Measurements from ENCODE around the gene SERTAD3. TPM values are rescaled to one million over a fixed set of nuclear protein-coding genes. Genes with fewer than 3 reads are reported as not detected.
A peak's percentile ranks its signal among the peaks of the same experiment; 100 is the strongest.

Gene SERTAD3
- total RNA-seq, 1 donor from 2014 or later = 42.0 TPM

DNA sequence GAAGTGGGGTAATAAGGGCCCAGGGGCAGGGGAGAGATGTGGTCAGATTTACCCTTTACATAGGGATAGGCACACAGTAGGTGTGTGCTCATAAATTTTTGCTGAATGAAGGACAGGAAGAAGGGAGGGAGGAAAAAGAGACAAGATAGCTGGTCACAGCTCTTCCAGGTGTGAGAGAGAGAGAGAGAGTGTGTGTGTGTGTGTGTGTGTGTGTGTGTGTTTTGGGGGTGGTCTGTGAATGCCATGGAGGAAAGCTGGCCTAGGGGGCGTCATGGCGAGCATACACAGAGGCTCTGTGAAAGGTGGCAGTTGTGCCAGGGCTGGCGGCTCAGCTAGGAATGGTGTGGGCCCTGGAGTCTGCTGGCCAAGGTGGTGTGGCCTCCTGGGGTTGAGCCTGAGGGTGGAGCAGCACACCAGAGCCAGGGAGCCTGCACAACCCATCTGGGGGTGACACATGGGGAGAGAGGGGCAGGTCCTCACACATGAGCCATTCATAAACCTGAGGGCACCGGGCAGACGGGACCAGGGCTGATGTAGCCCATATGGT, 25.0 kb downstream of the SERTAD3 start:
- TF ChIP-seq POLR2AphosphoS5 (IDR thresholded peaks at IDR 0.05; ENCODE audit: insufficient read depth in 1 of 2, low read depth in 1 of 2) = no peak
- no peak overlapping the region for H3K4me3 ChIP-seq
- H3K27ac ChIP-seq = no peak overlapping the region
- no peaks in the 10 kb centered on the region for H3K9me3 ChIP-seq
- intact Hi-C loops (cut with DNase I) = no loop called here
- peaks cover 31% of the 10 kb centered on the region for H3K4me1 ChIP-seq
- H3K36me3 ChIP-seq = peaks cover 0 to 10% of the 10 kb centered on the region in 2 donors
- DNase-seq (ENCODE audit: extremely low spot score in 2 of 2) = no peak
- H3K27me3 ChIP-seq = no peaks in the 10 kb centered on the region

DNA sequence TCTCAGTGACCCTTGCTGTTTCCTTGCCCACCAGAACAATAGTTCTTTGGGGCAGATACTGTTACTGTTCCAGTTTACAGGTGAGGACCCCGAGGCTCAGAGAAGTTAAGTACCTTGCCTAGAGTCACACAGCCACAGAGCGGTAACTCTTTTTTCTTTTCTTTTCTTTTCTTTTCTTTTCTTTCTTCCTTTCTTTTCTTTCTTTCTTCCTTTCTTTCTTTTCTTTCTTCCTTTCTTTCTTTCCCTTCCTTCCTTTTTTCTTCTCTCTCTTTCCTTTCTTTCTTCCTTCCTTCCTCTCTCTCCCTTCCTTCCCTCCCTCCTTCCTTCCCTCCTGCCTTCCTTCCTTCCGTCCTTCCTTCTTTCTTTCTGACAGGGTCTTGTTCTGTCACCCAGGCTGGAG, 26.1 kb downstream of the SERTAD3 start:
- DNase-seq (ENCODE audit: extremely low spot score in 2 of 2) = no peak
- Histone ChIP-seq H3K4me3 (no peak overlapping the region), H3K36me3 (peaks cover 0 to 7% of the 10 kb centered on the region in 2 donors), H3K27me3 (no peaks in the 10 kb centered on the region), H3K27ac (no peak overlapping the region), H3K9me3 (no peaks in the 10 kb centered on the region), H3K4me1 (peaks cover 21% of the 10 kb centered on the region)
- TF ChIP-seq, protein P1, sequence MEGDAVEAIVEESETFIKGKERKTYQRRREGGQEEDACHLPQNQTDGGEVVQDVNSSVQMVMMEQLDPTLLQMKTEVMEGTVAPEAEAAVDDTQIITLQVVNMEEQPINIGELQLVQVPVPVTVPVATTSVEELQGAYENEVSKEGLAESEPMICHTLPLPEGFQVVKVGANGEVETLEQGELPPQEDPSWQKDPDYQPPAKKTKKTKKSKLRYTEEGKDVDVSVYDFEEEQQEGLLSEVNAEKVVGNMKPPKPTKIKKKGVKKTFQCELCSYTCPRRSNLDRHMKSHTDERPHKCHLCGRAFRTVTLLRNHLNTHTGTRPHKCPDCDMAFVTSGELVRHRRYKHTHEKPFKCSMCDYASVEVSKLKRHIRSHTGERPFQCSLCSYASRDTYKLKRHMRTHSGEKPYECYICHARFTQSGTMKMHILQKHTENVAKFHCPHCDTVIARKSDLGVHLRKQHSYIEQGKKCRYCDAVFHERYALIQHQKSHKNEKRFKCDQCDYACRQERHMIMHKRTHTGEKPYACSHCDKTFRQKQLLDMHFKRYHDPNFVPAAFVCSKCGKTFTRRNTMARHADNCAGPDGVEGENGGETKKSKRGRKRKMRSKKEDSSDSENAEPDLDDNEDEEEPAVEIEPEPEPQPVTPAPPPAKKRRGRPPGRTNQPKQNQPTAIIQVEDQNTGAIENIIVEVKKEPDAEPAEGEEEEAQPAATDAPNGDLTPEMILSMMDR (IDR thresholded peaks at IDR 0.05) = no peak
- no peak for TF ChIP-seq POLR2A (IDR thresholded peaks at IDR 0.05)
- no peak for TF ChIP-seq POLR2AphosphoS5 (IDR thresholded peaks at IDR 0.05; ENCODE audit: insufficient read depth in 1 of 2, low read depth in 1 of 2)
- intact Hi-C loops (cut with DNase I) = no loop called here

DNA sequence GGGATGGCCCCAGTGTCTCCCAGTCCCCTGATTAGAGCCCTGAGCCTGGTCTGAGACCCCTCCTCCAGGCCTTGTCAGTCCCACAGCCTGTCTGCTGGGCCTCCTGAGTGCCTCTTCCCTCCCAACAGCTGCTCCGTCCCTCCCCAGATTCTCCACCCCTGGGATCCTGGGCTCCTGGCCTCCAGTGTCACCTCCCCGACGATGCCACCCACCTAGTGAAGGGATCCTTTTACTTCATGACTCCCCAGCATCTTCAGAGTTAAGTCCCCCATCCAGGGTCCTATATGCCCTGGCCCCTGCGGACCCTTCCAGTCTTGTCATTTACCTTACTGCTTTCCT, 26.5 kb downstream of the SERTAD3 start:
- Histone ChIP-seq H3K4me3 (no peak overlapping the region), H3K27ac (peak overlapping the region; percentile 47), H3K4me1 (peaks cover 17% of the 10 kb centered on the region), H3K27me3 (no peaks in the 10 kb centered on the region), H3K36me3 (peaks cover 0 to 3% of the 10 kb centered on the region in 2 donors), H3K9me3 (no peaks in the 10 kb centered on the region)
- intact Hi-C loops (cut with DNase I) = no loop called here
- TF ChIP-seq, protein P1 (IDR thresholded peaks at IDR 0.05) = no peak
- TF ChIP-seq POLR2A (IDR thresholded peaks at IDR 0.05) = no peak
- no peak for DNase-seq (ENCODE audit: extremely low spot score in 2 of 2)

DNA sequence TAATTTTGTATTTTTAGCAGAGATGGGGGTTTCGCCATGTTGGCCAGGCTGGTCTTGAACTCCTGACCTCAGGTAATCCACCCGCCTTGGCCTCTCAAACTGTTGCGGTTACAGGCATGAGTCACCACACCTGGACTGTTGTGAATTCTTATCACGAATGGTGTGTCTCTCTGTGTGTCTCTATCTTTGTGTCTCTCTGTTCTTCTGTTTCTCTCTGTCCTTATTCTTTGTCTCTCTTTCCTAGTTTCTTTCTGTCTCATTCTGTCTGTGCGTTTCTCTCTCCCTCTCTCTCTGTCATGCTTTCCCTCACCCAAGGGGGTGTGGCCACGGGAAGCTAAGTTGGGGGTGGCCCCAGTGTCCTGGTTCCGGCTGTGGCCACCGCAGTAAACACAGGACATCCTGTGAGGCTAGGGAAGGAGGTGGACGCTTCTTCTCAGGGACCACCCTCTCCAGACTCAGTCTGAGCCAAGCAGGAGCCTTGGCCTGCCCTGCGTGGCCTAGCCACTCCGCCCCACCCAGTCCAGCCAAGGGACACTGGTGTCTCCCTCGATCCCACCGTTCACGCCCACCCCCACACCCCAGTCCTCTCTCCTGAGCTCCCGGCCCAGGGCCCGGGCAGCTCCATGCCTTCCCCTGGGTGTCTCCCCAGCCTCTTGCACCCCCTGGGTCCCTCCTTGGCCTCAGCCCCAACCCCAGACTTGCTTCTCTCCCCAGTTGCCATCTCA, 27.1 kb downstream of the SERTAD3 start:
- Histone ChIP-seq H3K4me3 (no peak overlapping the region), H3K27me3 (no peaks in the 10 kb centered on the region), H3K4me1 (peaks cover 11% of the 10 kb centered on the region), H3K27ac (peak overlapping the region; percentile 47), H3K9me3 (no peaks in the 10 kb centered on the region), H3K36me3 (no peaks in the 10 kb centered on the region)
- peak in 1 of 2 donors; percentile 95 for DNase-seq (ENCODE audit: extremely low spot score in 2 of 2)
- TF ChIP-seq POLR2AphosphoS5 (IDR thresholded peaks at IDR 0.05; ENCODE audit: insufficient read depth in 1 of 2, low read depth in 1 of 2) (peak; percentile 44 to 57), POLR2A (IDR thresholded peaks at IDR 0.05) (peak in 1 of 2 donors; percentile 15)
- TF ChIP-seq, protein P1 (IDR thresholded peaks at IDR 0.05) = no peak
- intact Hi-C loops (cut with DNase I) = no loop called here

DNA sequence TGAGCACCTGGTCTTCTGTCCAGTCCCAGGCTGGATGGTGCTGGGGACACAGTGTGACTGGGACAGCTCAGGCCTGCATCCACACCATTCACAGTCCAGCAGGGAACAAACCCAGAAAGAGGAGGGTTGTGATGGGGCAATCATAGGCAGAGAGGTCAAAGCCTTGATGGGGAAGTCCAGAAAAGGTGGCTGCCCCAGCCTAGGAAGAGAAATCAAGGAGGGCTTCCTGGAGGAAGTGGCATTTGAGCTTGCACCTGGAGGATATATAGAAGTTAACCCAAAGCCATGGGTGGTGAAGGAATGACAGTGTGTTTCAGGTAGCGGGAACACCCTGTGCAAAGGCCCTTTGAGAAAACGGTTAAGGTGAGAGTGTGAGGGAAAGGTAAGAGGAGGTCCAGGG, 28.4 kb downstream of the SERTAD3 start:
- no peak overlapping the region for H3K27ac ChIP-seq
- H3K9me3 ChIP-seq = no peaks in the 10 kb centered on the region
- no peak overlapping the region for H3K4me3 ChIP-seq
- TF ChIP-seq, protein P1 (IDR thresholded peaks at IDR 0.05) = no peak
- TF ChIP-seq POLR2AphosphoS5 (IDR thresholded peaks at IDR 0.05; ENCODE audit: insufficient read depth in 1 of 2, low read depth in 1 of 2) (no peak), POLR2A (IDR thresholded peaks at IDR 0.05) (no peak)
- no peaks in the 10 kb centered on the region for H3K27me3 ChIP-seq
- H3K4me1 ChIP-seq = peaks cover 15% of the 10 kb centered on the region
- H3K36me3 ChIP-seq = no peaks in the 10 kb centered on the region
- no peak for DNase-seq (ENCODE audit: extremely low spot score in 2 of 2)
- intact Hi-C loops (cut with DNase I) = no loop called here
